ENCODE measurements around the gene TPM1. TPM values are rescaled to one million over a fixed set of nuclear protein-coding genes. Genes with fewer than 3 reads are reported as not detected.
A peak's percentile ranks its signal among the peaks of the same experiment; 100 is the strongest.
"Not testable (repeated sequence)": the region's sequence is repeated elsewhere in the genome, so short reads cannot be mapped to it uniquely, and the experiment has no call there.

The TPM1 gene
- total RNA-seq, 2 experiments from 2014 or later = 9.9 TPM

DNA sequence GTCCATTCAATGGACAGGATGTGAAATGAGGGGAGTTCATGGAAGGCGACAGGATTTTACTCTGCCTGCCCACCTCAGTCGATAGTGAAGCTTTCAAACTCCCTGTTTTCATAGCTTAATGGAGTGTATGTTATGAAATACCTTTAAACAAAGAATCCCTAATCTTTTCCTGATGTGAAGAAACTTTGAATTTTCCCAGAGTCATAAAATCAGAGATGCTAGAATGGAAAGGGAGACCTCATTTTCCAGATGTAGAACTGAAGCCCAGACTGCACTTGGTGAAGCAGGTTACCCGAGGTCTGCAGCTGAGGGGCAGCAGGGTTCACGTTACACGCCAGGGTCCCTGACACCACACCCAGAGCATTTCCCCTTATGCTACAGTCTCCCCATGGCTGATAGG, 44.4 kb downstream of the TPM1 start:
- H3K4me3 Mint-ChIP-seq = no peak overlapping the region
- H3K27ac Mint-ChIP-seq = no peak overlapping the region
- peaks cover 2% of the 10 kb centered on the region for H3K4me1 Mint-ChIP-seq
- no peaks in the 10 kb centered on the region for H3K36me3 Mint-ChIP-seq
- H3K9me3 Mint-ChIP-seq = no peaks in the 10 kb centered on the region
- DNase-seq (no peak), ATAC-seq (ENCODE audit: low read depth) (no peak)
- H3K27me3 Mint-ChIP-seq = peaks cover 11% of the 10 kb centered on the region
- POLR2A ChIA-PET = no interaction called here

GRCh38 chr15:63088533-63089245, 46.1 kb downstream of the TPM1 start:
- Mint-ChIP-seq H3K27ac (no peak overlapping the region), H3K27me3 (peaks cover 9% of the 10 kb centered on the region), H3K4me1 (peaks cover 3% of the 10 kb centered on the region), H3K4me3 (no peak overlapping the region), H3K36me3 (no peaks in the 10 kb centered on the region), H3K9me3 (no peaks in the 10 kb centered on the region)
- DNase-seq (no peak), ATAC-seq (ENCODE audit: low read depth) (no peak)
- POLR2A ChIA-PET = no interaction called here

- no peak overlapping the region for H3K27ac Mint-ChIP-seq
- no peak for ATAC-seq (ENCODE audit: low read depth)
- no peaks in the 10 kb centered on the region for H3K9me3 Mint-ChIP-seq
- DNase-seq = no peak
- H3K27me3 Mint-ChIP-seq = peaks cover 9% of the 10 kb centered on the region
- no peak overlapping the region for H3K4me3 Mint-ChIP-seq
- H3K4me1 Mint-ChIP-seq = peaks cover 3% of the 10 kb centered on the region
- no peaks in the 10 kb centered on the region for H3K36me3 Mint-ChIP-seq
- POLR2A ChIA-PET = no interaction called here
Observed at GRCh38 chr15:63089260-63090043, 46.9 kb downstream of the TPM1 start.

DNA sequence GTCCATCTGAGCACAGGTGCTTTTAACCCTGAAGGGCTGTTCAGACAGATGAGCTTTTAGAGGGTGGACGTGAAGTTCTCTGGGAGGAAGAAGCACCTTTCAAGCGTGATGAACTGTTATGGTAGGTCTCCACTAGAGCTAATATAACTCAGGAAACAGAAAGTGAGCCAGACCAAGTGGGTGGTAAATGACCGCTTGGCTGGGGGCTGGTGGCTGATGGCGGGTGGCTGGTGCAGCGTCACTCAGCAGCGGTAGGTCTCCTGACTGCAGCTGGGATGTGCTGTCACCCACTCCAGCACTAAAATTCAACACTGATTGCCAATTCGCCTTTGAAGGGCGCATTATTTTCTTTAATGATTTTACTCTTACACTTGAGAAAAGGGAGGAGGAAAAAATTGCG, 47.9 kb downstream of the TPM1 start:
- POLR2A ChIA-PET = no interaction called here
- Mint-ChIP-seq H3K36me3 (no peaks in the 10 kb centered on the region), H3K4me3 (no peak overlapping the region), H3K27ac (no peak overlapping the region), H3K9me3 (no peaks in the 10 kb centered on the region), H3K27me3 (peaks cover 6% of the 10 kb centered on the region), H3K4me1 (peaks cover 3% of the 10 kb centered on the region)
- no peak for ATAC-seq (ENCODE audit: low read depth)
- no peak for DNase-seq

- POLR2A ChIA-PET = no interaction called here
- Mint-ChIP-seq H3K36me3 (no peaks in the 10 kb centered on the region), H3K27ac (no peak overlapping the region), H3K9me3 (no peaks in the 10 kb centered on the region), H3K4me1 (peaks cover 3% of the 10 kb centered on the region), H3K4me3 (no peak overlapping the region), H3K27me3 (peaks cover 6% of the 10 kb centered on the region)
- ATAC-seq (ENCODE audit: low read depth) = no peak
- DNase-seq = no peak
Observed at GRCh38 chr15:63090887-63091286, 48.3 kb downstream of the TPM1 start.

- Mint-ChIP-seq H3K27ac (no peak overlapping the region), H3K4me1 (peaks cover 3% of the 10 kb centered on the region), H3K4me3 (no peak overlapping the region), H3K36me3 (no peaks in the 10 kb centered on the region), H3K9me3 (no peaks in the 10 kb centered on the region), H3K27me3 (peaks cover 3% of the 10 kb centered on the region)
- ATAC-seq (ENCODE audit: low read depth) (no peak), DNase-seq (no peak)
- POLR2A ChIA-PET = no interaction called here
Observed at GRCh38 chr15:63091679-63092446, 49.3 kb downstream of the TPM1 start.

GRCh38 chr15:63093486-63094205, 51.1 kb downstream of the TPM1 start:
- peak; percentile 71 for DNase-seq
- Mint-ChIP-seq H3K4me3 (no peak overlapping the region), H3K4me1 (peaks cover 7% of the 10 kb centered on the region), H3K27ac (no peak overlapping the region), H3K36me3 (no peaks in the 10 kb centered on the region), H3K9me3 (no peaks in the 10 kb centered on the region), H3K27me3 (peaks cover 3% of the 10 kb centered on the region)
- ATAC-seq (ENCODE audit: low read depth) = peak; percentile 83
- POLR2A ChIA-PET = no interaction called here

GRCh38 chr15:63094495-63094931, 52.0 kb downstream of the TPM1 start:
- DNase-seq = no peak
- Mint-ChIP-seq H3K4me3 (no peak overlapping the region), H3K27me3 (peaks cover 3% of the 10 kb centered on the region), H3K36me3 (no peaks in the 10 kb centered on the region), H3K4me1 (peaks cover 6% of the 10 kb centered on the region), H3K27ac (no peak overlapping the region), H3K9me3 (no peaks in the 10 kb centered on the region)
- POLR2A ChIA-PET = interaction anchor here (0.6 kb wide), 1 partner anchor 250 kb away, joined by 3 read pairs; no protein-coding TSS in a partner anchor
- no peak for ATAC-seq (ENCODE audit: low read depth)

DNA sequence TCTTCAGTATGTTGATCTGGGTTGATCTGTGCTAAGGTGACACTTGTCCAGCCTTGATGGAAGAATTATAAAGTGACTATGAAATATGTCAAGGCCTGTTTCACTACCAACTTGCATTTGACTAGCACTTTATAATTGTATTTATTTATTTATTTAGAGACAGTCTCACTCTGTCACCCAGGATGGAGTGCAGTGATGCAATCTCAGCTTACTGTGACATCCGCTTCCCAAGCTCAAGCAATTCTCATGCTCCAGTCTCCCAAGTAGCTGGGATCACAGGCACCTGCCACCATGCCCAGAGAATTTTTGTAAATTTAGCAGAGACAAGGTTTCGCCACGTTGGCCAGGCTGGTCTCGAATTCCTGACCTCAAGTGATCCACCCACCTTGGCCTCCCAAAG, 53.6 kb downstream of the TPM1 start:
- Mint-ChIP-seq H3K36me3 (no peaks in the 10 kb centered on the region), H3K9me3 (no peaks in the 10 kb centered on the region), H3K27ac (no peak overlapping the region), H3K4me3 (no peak overlapping the region), H3K4me1 (peaks cover 6% of the 10 kb centered on the region), H3K27me3 (no peaks in the 10 kb centered on the region)
- DNase-seq (no peak), ATAC-seq (ENCODE audit: low read depth) (no peak)
- POLR2A ChIA-PET = no interaction called here

DNA sequence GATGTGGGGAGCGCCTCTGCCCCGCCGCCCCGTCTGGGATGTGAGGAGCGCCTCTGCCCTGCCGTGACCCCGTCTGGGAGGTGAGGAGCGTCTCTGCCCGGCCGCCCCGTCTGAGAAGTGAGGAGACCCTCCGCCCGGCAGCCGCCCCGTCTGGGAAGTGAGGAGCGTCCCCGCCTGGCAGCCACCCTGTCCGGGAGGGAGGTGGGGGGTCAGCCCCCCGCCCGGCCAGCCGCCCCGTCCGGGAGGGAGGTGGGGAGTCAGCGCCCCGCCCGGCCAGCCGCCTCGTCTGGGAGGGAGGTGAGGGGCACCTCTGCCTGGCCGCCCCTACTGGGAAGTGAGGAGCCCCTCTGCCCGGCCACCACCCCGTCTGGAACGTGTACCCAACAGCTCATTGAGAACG, 56.4 kb downstream of the TPM1 start:
- H3K4me3 Mint-ChIP-seq; H3K9me3 Mint-ChIP-seq; H3K27ac Mint-ChIP-seq; POLR2A ChIA-PET; H3K4me1 Mint-ChIP-seq; DNase-seq; ATAC-seq (ENCODE audit: low read depth); H3K36me3 Mint-ChIP-seq; H3K27me3 Mint-ChIP-seq: not testable (repeated sequence)

DNA sequence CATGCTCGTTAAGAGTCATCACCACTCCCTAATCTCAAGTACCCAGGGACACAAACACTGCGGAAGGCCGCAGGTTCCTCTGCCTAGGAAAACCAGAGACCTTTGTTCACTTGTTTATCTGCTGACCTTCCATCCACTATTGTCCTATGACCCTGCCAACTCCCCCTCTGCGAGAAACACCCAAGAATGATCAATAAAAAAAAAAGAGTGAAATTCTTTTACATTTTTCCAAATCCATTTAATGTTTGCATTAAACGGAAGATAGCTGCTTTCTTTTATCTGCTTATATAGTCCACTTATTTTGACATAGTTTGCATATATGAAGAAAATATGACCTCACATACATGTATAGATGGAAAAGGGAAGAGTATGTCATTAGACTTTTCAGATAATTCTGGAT, 57.0 kb downstream of the TPM1 start:
- H3K4me3 Mint-ChIP-seq; H3K4me1 Mint-ChIP-seq; POLR2A ChIA-PET; H3K27me3 Mint-ChIP-seq; H3K27ac Mint-ChIP-seq; ATAC-seq (ENCODE audit: low read depth); H3K9me3 Mint-ChIP-seq; H3K36me3 Mint-ChIP-seq; DNase-seq: not testable (repeated sequence)

DNA sequence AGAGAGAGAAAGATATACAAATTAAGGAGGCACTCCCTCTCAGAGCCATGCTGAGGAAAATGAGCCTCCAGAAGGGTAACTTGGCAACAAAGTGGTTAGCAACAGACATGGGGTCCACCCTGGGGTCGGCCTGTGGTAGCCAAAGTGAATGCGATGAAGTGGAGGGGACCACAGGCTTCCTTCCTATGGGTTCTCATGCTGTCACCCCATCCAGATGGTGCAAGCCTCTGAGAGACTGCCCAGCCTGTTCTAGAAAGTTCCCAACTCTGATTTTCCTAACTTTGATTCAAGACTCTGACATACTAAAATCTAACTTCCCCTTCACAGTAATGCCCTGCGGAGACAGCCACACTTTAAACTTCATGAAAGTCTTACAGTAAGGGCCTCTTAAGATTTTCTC, 60.9 kb downstream of the TPM1 start:
- H3K27me3 Mint-ChIP-seq = peaks cover 6% of the 10 kb centered on the region
- no peak for DNase-seq
- H3K4me3 Mint-ChIP-seq = no peak overlapping the region
- no peaks in the 10 kb centered on the region for H3K4me1 Mint-ChIP-seq
- no peaks in the 10 kb centered on the region for H3K36me3 Mint-ChIP-seq
- POLR2A ChIA-PET = no interaction called here
- H3K9me3 Mint-ChIP-seq = peaks cover 7% of the 10 kb centered on the region
- H3K27ac Mint-ChIP-seq = no peak overlapping the region
- no peak for ATAC-seq (ENCODE audit: low read depth)

DNA sequence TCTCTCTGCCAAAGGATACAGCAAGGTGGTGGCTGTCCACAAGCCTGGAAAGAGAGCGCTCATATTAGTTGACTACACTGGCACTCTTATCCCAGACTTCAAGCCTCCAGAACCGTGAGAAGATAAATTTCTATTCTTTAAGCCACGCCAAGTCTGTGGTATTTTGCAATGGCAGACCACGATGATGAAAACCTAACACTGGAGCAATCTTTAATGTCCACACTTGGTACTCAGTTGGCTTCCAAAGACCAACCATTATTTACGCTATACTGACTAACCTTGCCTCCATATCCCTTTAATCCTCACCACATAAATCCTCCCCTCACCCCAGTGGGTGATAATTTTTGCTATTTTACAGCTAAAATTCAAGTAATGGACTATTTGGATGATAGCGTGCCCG, 62.2 kb downstream of the TPM1 start:
- no peak for ATAC-seq (ENCODE audit: low read depth)
- DNase-seq = no peak
- Mint-ChIP-seq H3K9me3 (peaks cover 7% of the 10 kb centered on the region), H3K36me3 (no peaks in the 10 kb centered on the region), H3K27ac (no peak overlapping the region), H3K4me1 (no peaks in the 10 kb centered on the region), H3K4me3 (no peak overlapping the region), H3K27me3 (peaks cover 6% of the 10 kb centered on the region)
- POLR2A ChIA-PET = no interaction called here
